ENCODE measurements around the gene KEL.

- TF ChIP-seq CTCF (IDR thresholded peaks at IDR 0.05), result no peak
- TF ChIP-seq POLR2A (IDR thresholded peaks at IDR 0.05), result no peak
Measured at GRCh38 chr7:142930126-142930730, 31.9 kb downstream of the KEL start.

Data from thyroid gland (tissue), 4 donors.